ENCODE data around the gene CSNK2B. TPM values are rescaled to one million over a fixed set of nuclear protein-coding genes. Genes with fewer than 3 reads are reported as not detected.

Gene CSNK2B
- total and polyA plus RNA-seq, 9 of the 15 experiments (the other 6 are each of a cell fraction or from before 2014, with no cell fraction given) = 120 to 1,126 (median 529) TPM

DNA sequence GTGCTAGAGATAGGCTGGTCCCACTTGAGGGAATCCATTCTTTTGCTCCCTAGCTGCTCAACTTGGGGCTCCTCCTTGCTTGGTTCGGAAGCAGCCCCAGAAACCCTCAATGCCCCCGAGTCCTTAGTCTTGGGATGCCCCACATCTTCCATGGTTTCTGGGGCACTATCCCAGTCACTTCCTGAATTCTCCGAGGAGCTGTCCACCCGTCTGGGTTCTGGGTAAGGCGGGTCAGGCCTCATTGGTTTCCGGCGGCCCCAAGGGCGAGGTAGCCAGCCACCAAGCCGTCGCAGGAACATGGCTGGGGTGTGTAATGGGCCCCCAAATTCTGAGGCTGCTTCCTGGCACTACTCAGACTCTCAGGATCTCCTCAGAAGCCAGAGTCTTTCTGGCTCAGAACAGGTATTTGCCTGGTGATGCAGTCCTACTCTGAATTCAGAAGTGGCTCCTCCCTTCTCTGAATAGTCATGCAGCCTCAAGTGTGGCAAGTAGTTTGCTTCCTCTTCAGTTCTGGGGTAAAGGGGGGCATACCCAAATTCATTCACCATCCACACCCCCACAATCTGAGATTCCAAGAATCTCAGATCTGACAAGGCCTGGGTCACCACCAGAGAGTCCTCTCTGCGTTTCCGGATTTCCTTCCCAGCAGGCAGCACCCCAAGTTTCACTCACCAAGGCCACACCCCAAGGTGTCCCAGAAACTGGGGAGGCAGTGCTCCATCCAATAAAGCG lies 6.1 kb upstream of the CSNK2B start (continued):
- TF ChIP-seq, protein P1, sequence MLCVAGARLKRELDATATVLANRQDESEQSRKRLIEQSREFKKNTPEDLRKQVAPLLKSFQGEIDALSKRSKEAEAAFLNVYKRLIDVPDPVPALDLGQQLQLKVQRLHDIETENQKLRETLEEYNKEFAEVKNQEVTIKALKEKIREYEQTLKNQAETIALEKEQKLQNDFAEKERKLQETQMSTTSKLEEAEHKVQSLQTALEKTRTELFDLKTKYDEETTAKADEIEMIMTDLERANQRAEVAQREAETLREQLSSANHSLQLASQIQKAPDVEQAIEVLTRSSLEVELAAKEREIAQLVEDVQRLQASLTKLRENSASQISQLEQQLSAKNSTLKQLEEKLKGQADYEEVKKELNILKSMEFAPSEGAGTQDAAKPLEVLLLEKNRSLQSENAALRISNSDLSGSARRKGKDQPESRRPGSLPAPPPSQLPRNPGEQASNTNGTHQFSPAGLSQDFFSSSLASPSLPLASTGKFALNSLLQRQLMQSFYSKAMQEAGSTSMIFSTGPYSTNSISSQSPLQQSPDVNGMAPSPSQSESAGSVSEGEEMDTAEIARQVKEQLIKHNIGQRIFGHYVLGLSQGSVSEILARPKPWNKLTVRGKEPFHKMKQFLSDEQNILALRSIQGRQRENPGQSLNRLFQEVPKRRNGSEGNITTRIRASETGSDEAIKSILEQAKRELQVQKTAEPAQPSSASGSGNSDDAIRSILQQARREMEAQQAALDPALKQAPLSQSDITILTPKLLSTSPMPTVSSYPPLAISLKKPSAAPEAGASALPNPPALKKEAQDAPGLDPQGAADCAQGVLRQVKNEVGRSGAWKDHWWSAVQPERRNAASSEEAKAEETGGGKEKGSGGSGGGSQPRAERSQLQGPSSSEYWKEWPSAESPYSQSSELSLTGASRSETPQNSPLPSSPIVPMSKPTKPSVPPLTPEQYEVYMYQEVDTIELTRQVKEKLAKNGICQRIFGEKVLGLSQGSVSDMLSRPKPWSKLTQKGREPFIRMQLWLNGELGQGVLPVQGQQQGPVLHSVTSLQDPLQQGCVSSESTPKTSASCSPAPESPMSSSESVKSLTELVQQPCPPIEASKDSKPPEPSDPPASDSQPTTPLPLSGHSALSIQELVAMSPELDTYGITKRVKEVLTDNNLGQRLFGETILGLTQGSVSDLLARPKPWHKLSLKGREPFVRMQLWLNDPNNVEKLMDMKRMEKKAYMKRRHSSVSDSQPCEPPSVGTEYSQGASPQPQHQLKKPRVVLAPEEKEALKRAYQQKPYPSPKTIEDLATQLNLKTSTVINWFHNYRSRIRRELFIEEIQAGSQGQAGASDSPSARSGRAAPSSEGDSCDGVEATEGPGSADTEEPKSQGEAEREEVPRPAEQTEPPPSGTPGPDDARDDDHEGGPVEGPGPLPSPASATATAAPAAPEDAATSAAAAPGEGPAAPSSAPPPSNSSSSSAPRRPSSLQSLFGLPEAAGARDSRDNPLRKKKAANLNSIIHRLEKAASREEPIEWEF (CRISPR knock-in tag; IDR thresholded peaks at IDR 0.05) = no peak
- no peak for TF ChIP-seq GABPA (tag; conservative IDR thresholded peaks at IDR 0.05; ENCODE audit: low read depth)
- TF ChIP-seq, protein P2, sequence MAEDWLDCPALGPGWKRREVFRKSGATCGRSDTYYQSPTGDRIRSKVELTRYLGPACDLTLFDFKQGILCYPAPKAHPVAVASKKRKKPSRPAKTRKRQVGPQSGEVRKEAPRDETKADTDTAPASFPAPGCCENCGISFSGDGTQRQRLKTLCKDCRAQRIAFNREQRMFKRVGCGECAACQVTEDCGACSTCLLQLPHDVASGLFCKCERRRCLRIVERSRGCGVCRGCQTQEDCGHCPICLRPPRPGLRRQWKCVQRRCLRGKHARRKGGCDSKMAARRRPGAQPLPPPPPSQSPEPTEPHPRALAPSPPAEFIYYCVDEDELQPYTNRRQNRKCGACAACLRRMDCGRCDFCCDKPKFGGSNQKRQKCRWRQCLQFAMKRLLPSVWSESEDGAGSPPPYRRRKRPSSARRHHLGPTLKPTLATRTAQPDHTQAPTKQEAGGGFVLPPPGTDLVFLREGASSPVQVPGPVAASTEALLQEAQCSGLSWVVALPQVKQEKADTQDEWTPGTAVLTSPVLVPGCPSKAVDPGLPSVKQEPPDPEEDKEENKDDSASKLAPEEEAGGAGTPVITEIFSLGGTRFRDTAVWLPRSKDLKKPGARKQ (CRISPR knock-in tag; IDR thresholded peaks at IDR 0.05) = no peak
- TF ChIP-seq, protein P3, sequence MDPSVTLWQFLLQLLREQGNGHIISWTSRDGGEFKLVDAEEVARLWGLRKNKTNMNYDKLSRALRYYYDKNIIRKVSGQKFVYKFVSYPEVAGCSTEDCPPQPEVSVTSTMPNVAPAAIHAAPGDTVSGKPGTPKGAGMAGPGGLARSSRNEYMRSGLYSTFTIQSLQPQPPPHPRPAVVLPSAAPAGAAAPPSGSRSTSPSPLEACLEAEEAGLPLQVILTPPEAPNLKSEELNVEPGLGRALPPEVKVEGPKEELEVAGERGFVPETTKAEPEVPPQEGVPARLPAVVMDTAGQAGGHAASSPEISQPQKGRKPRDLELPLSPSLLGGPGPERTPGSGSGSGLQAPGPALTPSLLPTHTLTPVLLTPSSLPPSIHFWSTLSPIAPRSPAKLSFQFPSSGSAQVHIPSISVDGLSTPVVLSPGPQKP (CRISPR knock-in tag; IDR thresholded peaks at IDR 0.05) = no peak
- TF ChIP-seq RBM25 (IDR thresholded peaks at IDR 0.05; ENCODE audit: low read depth, low read length, severe bottlenecking) = no peak
- no peak for TF ChIP-seq DACH1 (IDR thresholded peaks at IDR 0.05; ENCODE audit: partially characterized antibody)
- TF ChIP-seq, protein P4, sequence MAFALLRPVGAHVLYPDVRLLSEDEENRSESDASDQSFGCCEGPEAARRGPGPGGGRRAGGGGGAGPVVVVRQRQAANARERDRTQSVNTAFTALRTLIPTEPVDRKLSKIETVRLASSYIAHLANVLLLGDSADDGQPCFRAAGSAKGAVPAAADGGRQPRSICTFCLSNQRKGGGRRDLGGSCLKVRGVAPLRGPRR (CRISPR knock-in tag; IDR thresholded peaks at IDR 0.05) = peak; percentile 84
- no peak for TF ChIP-seq HDAC6 (IDR thresholded peaks at IDR 0.05; ENCODE audit: low read depth, low read length)
- TF ChIP-seq MTA1 (IDR thresholded peaks at IDR 0.05; ENCODE audit: borderline replicate concordance) = no peak
- no peak for TF ChIP-seq BDP1 (IDR thresholded peaks at IDR 0.05; ENCODE audit: insufficient read depth, insufficient read length)
- no peak for TF ChIP-seq ADNP (tag; IDR thresholded peaks at IDR 0.05)
- TF ChIP-seq TFAM (CRISPR knock-in tag; conservative IDR thresholded peaks at IDR 0.05) = no peak
- no peak for TF ChIP-seq ZNF79 (CRISPR knock-in tag; IDR thresholded peaks at IDR 0.05; ENCODE audit: low read depth)
- TF ChIP-seq, protein P5, sequence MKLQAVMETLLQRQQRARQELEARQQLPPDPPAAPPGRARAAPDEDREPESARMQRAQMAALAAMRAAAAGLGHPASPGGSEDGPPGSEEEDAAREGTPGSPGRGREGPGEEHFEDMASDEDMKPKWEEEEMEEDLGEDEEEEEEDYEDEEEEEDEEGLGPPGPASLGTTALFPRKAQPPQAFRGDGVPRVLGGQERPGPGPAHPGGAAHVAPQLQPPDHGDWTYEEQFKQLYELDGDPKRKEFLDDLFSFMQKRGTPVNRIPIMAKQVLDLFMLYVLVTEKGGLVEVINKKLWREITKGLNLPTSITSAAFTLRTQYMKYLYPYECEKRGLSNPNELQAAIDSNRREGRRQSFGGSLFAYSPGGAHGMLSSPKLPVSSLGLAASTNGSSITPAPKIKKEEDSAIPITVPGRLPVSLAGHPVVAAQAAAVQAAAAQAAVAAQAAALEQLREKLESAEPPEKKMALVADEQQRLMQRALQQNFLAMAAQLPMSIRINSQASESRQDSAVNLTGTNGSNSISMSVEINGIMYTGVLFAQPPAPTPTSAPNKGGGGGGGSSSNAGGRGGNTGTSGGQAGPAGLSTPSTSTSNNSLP (IDR thresholded peaks at IDR 0.05; ENCODE audit: borderline replicate concordance, low read depth, low read length) = no peak
- no peak for TF ChIP-seq SMARCB1 (IDR thresholded peaks at IDR 0.05; ENCODE audit: insufficient read length, low read depth)
